ENCODE measurements around the gene EVC2. TPM values are rescaled to one million over a fixed set of nuclear protein-coding genes. Genes with fewer than 3 reads are reported as not detected.

Gene EVC2
- total RNA-seq, 1 experiment from 2014 or later = not detected

DNA sequence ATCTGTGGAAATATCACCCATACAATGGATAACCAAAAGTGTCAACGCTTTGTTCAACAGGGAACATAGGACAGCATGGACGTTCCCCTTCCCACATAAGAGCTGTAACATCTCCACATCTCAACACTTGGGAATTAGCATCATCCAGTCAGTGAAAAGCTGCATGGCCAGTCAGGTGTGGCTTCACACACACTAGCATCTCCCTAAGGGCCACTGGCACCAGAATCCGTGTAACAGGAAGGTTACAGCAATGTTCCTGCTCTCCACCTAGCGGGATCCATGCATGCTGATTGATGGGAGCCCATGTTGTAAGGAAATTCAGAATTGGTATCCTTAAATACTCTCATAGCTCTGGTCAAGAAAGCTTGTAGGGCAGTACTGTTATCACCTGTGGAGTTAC lies 78.8 kb downstream of the EVC2 start:
- CTCF ChIA-PET = no interaction called here
- ATAC-seq = no peak
- in situ Hi-C loops (cut with HindIII; ENCODE audit: low pct_unique_long_range_greater_than_20kb, low sequenced_read_pairs) (no loop called here), intact Hi-C loops (cut with micrococcal nuclease; ENCODE audit: unreplicated experiment) (no loop called here)
- TF ChIP-seq TCF7L2 (IDR thresholded peaks at IDR 0.05; ENCODE audit: low read depth, low read length) (no peak), SIN3A (IDR thresholded peaks at IDR 0.05; ENCODE audit: borderline replicate concordance, insufficient read depth, low read depth, low read length) (no peak), POLR2AphosphoS5 (IDR thresholded peaks at IDR 0.05; ENCODE audit: low read depth, low read length) (no peak)
- TF ChIP-seq, protein P1, sequence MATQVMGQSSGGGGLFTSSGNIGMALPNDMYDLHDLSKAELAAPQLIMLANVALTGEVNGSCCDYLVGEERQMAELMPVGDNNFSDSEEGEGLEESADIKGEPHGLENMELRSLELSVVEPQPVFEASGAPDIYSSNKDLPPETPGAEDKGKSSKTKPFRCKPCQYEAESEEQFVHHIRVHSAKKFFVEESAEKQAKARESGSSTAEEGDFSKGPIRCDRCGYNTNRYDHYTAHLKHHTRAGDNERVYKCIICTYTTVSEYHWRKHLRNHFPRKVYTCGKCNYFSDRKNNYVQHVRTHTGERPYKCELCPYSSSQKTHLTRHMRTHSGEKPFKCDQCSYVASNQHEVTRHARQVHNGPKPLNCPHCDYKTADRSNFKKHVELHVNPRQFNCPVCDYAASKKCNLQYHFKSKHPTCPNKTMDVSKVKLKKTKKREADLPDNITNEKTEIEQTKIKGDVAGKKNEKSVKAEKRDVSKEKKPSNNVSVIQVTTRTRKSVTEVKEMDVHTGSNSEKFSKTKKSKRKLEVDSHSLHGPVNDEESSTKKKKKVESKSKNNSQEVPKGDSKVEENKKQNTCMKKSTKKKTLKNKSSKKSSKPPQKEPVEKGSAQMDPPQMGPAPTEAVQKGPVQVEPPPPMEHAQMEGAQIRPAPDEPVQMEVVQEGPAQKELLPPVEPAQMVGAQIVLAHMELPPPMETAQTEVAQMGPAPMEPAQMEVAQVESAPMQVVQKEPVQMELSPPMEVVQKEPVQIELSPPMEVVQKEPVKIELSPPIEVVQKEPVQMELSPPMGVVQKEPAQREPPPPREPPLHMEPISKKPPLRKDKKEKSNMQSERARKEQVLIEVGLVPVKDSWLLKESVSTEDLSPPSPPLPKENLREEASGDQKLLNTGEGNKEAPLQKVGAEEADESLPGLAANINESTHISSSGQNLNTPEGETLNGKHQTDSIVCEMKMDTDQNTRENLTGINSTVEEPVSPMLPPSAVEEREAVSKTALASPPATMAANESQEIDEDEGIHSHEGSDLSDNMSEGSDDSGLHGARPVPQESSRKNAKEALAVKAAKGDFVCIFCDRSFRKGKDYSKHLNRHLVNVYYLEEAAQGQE (IDR thresholded peaks at IDR 0.05; ENCODE audit: insufficient read depth in 1 of 2, low read depth in 2 of 2, low read length in 1 of 2) = no peak
- TF ChIP-seq, protein P2, sequence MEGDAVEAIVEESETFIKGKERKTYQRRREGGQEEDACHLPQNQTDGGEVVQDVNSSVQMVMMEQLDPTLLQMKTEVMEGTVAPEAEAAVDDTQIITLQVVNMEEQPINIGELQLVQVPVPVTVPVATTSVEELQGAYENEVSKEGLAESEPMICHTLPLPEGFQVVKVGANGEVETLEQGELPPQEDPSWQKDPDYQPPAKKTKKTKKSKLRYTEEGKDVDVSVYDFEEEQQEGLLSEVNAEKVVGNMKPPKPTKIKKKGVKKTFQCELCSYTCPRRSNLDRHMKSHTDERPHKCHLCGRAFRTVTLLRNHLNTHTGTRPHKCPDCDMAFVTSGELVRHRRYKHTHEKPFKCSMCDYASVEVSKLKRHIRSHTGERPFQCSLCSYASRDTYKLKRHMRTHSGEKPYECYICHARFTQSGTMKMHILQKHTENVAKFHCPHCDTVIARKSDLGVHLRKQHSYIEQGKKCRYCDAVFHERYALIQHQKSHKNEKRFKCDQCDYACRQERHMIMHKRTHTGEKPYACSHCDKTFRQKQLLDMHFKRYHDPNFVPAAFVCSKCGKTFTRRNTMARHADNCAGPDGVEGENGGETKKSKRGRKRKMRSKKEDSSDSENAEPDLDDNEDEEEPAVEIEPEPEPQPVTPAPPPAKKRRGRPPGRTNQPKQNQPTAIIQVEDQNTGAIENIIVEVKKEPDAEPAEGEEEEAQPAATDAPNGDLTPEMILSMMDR (IDR thresholded peaks at IDR 0.05) = no peak
- H3K9me3 ChIP-seq (ENCODE audit: control insufficient read depth, insufficient read depth, low read depth, low read length) = no peaks in the 10 kb centered on the region
- POLR2A ChIA-PET = no interaction called here
- no peaks in the 10 kb centered on the region for H3K27me3 ChIP-seq (ENCODE audit: control insufficient read depth, insufficient read depth, low read length)
- H3K4me1 ChIP-seq (ENCODE audit: control insufficient read depth, insufficient read depth, low read length) = no peaks in the 10 kb centered on the region
- no TSS peak for BruUV-seq (replicated peaks)
- no peak for DNase-seq (ENCODE audit: low read depth, low spot score)
- no peak overlapping the region for H3K4me3 ChIP-seq (ENCODE audit: low read depth in 2 of 2, low read length in 2 of 2)
- no peaks in the 10 kb centered on the region for H3K36me3 ChIP-seq (ENCODE audit: control insufficient read depth, insufficient read depth, low read length)
- H3K27ac ChIP-seq (ENCODE audit: low read length) = no peak overlapping the region

DNA sequence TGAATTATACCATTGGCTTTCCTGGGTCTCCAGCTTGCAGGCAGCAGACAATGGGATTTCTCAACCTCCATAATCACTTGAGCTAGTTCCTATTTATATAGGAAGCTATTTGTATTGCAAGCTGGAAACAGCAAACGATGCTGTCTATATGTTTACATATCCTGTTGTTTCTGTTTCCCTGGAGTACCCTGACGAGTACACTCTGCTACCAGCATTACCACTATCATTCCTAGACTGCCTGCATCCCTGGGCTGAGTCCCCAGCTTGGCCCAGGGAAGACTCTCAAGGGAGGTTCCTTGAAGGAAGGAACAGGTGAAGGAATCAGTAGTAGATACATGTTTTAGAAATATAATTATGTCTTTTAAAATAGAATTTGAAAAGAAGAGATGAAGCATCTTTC lies 81.4 kb downstream of the EVC2 start:
- Histone ChIP-seq H3K4me3 (ENCODE audit: low read depth in 2 of 2, low read length in 2 of 2) (no peak overlapping the region), H3K4me1 (ENCODE audit: control insufficient read depth, insufficient read depth, low read length) (no peaks in the 10 kb centered on the region), H3K9me3 (ENCODE audit: control insufficient read depth, insufficient read depth, low read depth, low read length) (no peaks in the 10 kb centered on the region), H3K27me3 (ENCODE audit: control insufficient read depth, insufficient read depth, low read length) (no peaks in the 10 kb centered on the region), H3K36me3 (ENCODE audit: control insufficient read depth, insufficient read depth, low read length) (no peaks in the 10 kb centered on the region), H3K27ac (ENCODE audit: low read length) (no peak overlapping the region)
- CTCF ChIA-PET = no interaction called here
- in situ Hi-C loops (cut with HindIII; ENCODE audit: low pct_unique_long_range_greater_than_20kb, low sequenced_read_pairs) (no loop called here), intact Hi-C loops (cut with micrococcal nuclease; ENCODE audit: unreplicated experiment) (no loop called here)
- ATAC-seq = no peak
- BruUV-seq (replicated peaks) = no TSS peak
- POLR2A ChIA-PET = no interaction called here
- DNase-seq (ENCODE audit: low read depth, low spot score) = no peak
- no peak for TF ChIP-seq POLR2AphosphoS5 (IDR thresholded peaks at IDR 0.05; ENCODE audit: low read depth, low read length)
- no peak for TF ChIP-seq TCF7L2 (IDR thresholded peaks at IDR 0.05; ENCODE audit: low read depth, low read length)
- TF ChIP-seq, protein P1 (IDR thresholded peaks at IDR 0.05; ENCODE audit: insufficient read depth in 1 of 2, low read depth in 2 of 2, low read length in 1 of 2) = no peak
- TF ChIP-seq SIN3A (IDR thresholded peaks at IDR 0.05; ENCODE audit: borderline replicate concordance, insufficient read depth, low read depth, low read length) = no peak
- TF ChIP-seq, protein P2 (IDR thresholded peaks at IDR 0.05) = no peak
